WERI-Rb-1 (cell line): ENCODE data around the gene UNC93A.

ENCODE experiments used
- DNase-seq: peaks from one replicate; pipeline ENCODE4 v3.0.0-alpha.2; 2020
- H3K27ac ChIP-seq: fragments of 250-450 bp; sonication (Bioruptor Pico); 2 replicates; pipeline ENCODE4 v1.5.1; 2020; ENCODE audit warnings: mild to moderate bottlenecking, moderate library complexity
- H3K27me3 ChIP-seq: fragments of 250-450 bp; sonication (Bioruptor Pico); 2 replicates; pipeline ENCODE4 v1.5.1; 2021; ENCODE audit warnings: mild to moderate bottlenecking, low read depth, moderate library complexity; ENCODE audit not compliant: insufficient read depth, severe bottlenecking
- H3K36me3 ChIP-seq: fragments of 250-450 bp; sonication (Bioruptor Pico); 2 replicates; pipeline ENCODE4 v1.5.1; 2020; ENCODE audit warnings: mild to moderate bottlenecking, moderate library complexity
- H3K4me3 ChIP-seq: 2 replicates; pipeline ENCODE4 v1.5.1; 2011; ENCODE audit warnings: low read depth, mild to moderate bottlenecking, control low read depth, low read length
- H3K9me3 ChIP-seq: fragments of 250-450 bp; sonication (Bioruptor Pico); 2 replicates; pipeline ENCODE4 v1.5.1; 2021; ENCODE audit warnings: mild to moderate bottlenecking, moderate library complexity; ENCODE audit not compliant: severe bottlenecking
- CTCF ChIP-seq: IDR thresholded peaks from 2 replicates; pipeline ENCODE4 v1.5.1; 2011; ENCODE audit warnings: low read depth, mild to moderate bottlenecking, control low read depth, inconsistent platforms, low read length

Gene UNC93A

GRCh38 chr6:167295495-167296292 lies 4.6 kb downstream of the UNC93A start:
- Histone ChIP-seq H3K27ac (no peak overlapping the region), H3K27me3 (no peaks in the 10 kb centered on the region), H3K4me3 (no peak overlapping the region), H3K9me3 (peaks cover 5% of the 10 kb centered on the region), H3K36me3 (no peaks in the 10 kb centered on the region)
- no peak for DNase-seq
- no peak for TF ChIP-seq CTCF

- Histone ChIP-seq H3K4me3 (no peak overlapping the region), H3K27me3 (no peaks in the 10 kb centered on the region), H3K27ac (no peak overlapping the region), H3K9me3 (peaks cover 5% of the 10 kb centered on the region), H3K36me3 (no peaks in the 10 kb centered on the region)
- no peak for DNase-seq
- no peak for TF ChIP-seq CTCF
Observed at GRCh38 chr6:167296293-167296690, 5.2 kb downstream of the UNC93A start.

DNA sequence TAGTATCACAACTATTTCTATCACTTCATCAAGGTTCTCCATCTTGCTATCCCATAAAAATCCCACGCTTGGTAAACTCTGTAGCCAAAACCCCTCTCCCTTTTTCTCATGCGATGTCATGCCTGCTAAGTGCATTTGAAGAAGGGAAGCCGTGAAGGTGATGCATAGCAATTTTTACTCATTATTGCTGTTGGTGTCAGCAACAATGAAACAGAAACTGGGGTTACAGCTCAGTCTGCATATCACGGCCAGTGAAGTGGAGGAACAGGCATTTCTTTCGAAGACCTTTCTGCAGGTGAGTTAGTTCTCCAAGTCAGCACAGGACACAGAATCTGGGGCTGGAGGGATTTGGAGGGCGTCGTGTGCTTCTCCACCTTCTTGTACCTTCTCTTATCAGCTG lies 5.8 kb downstream of the UNC93A start:
- Histone ChIP-seq H3K4me3 (no peak overlapping the region), H3K27me3 (no peaks in the 10 kb centered on the region), H3K9me3 (peaks cover 5% of the 10 kb centered on the region), H3K27ac (no peak overlapping the region), H3K36me3 (no peaks in the 10 kb centered on the region)
- DNase-seq, result no peak
- no peak for TF ChIP-seq CTCF

GRCh38 chr6:167298127-167298526 lies 7.0 kb downstream of the UNC93A start:
- no peak for DNase-seq
- Histone ChIP-seq H3K27me3 (no peaks in the 10 kb centered on the region), H3K4me3 (no peak overlapping the region), H3K9me3 (peaks cover 5% of the 10 kb centered on the region), H3K36me3 (no peaks in the 10 kb centered on the region), H3K27ac (no peak overlapping the region)
- no peak for TF ChIP-seq CTCF

GRCh38 chr6:167299641-167300308 lies 8.7 kb downstream of the UNC93A start:
- no peak overlapping the region for H3K27ac ChIP-seq
- peaks cover 5% of the 10 kb centered on the region for H3K9me3 ChIP-seq
- DNase-seq, result no peak
- no peak for TF ChIP-seq CTCF
- no peaks in the 10 kb centered on the region for H3K27me3 ChIP-seq
- H3K4me3 ChIP-seq, result no peak overlapping the region
- no peaks in the 10 kb centered on the region for H3K36me3 ChIP-seq
